NCI-H146 (cell line): Measurements from ENCODE around the gene PRELID3B.
A peak's percentile ranks its signal among the peaks of the same experiment; 100 is the strongest.

Experiments
- DNase-seq: peaks from one replicate; lab custom pipeline; 2025; lab: John Stamatoyannopoulos, UW

PRELID3B gene

DNA sequence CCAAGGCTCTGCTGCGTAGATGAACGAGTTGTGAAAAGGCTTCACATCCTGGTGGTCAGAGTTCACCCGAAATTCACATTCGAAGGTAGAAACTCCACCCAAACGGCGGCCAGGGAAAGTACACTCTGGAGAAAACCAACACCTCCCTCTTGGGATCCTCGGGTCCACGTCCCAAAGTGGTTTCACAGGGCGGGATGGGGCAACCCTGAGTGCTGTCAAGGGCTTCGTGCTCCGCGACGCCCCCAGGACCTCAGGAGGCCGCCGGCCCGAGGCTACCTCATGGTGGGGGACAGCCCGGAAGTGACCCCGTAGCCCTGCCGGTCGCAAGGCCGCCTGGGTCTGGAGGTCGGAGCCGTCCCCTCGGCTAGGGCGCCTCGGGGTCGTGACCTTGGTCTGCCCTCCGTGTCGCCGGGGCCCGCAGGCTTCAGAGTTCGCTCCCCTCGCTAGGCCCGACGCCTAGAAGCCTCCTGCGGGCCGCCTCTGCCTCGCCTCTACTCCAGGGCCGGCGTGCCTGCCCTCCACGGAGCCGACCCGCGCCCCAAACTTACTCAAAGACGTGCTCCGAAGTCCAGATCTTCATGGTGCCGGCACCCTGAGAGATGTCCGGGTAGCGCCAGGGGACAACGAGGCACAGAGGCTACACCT, at the start of gene PRELID3B:
PRELID3B (minus strand) TSS at position 636 of the 645 bp plus-strand sequence; CDS start at position 580, 56 bp downstream.
- DNase-seq: peak; percentile 49

DNA sequence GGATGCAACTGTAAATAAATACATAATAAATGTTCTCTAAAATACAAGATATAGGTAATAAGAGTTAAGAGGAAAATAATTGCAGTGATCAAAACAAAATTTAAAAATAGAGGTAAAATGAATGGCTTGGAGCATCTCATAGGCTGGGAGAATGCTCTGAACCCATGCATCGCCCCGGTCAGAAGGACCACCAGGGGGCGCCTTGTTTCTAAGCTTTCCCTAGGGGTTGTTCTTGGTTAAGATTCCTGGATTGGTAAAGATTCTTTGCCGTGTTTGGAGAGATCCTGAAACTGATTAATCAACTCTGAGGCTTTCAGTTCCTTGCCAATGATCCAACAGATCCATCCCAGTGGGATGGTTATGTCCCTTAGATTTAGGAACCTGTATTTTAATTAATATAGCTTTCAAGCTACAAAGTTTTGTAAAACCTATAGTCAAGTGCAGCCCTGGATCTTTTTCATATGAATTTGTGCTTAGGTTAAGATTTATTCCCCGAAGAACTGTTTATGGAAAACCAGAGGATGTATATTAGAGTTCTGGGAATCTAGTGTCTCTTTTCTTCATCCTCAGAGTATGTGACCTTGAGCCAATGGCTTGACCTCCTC, 45.3 kb upstream of the PRELID3B start:
- DNase-seq: peak; percentile 68

DNA sequence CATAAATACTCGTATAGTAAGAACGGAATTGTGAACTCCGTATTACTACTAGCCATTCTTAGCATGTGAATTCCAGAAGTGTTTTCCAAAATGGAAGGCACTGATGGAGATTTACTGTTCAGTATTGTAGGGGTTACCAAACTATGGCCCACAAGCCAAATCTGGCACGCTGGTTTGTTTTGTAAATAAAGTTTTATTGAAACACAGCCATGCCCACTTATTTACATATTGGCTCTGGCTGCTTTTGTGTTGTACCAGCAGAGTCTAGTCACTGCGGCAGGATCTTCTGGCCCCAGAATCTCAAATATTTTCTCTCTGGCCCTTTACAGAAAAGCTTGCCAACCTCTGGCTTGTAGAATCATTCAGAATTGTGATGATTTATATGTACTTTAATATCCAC, 44.3 kb upstream of the PRELID3B start:
- no peak for DNase-seq

DNA sequence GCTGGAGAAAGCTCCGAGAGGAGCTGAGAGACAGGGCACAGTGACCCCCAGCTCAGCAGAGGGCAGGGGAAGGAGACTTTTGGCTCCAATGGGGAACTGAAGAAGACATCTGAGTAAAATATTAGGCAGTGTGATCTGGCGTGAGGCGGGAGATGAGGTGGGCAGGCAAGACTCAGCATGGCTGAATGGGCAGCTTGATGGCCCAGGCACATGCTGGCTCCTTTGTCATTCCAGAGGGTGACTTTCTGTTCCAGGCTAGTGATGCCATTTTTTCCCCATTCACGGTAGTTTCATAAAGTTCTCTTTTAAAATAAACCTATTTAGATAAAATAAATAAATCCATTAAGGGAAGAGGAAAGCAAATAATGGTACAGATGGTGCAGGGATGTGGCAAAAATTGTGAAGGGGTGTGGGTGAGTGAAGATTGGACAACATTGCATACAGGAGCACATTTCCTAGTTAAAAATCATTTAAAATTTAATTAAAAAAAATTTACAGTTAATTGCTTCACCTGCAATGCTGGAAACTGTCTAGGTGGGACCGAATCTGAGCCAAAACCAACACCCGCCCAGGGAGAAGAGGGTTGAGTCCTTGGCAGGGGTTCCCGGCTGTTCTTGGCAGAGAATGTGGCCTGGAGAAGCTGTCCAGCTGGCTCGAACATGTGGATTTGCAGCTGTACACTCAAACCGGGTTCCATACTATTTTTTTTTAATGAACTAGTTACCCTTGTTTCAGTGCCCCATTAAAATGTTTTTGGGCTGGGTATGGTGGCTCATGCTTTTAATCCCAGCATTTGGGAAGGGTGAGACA, 41.7 kb upstream of the PRELID3B start:
- no peak for DNase-seq

DNA sequence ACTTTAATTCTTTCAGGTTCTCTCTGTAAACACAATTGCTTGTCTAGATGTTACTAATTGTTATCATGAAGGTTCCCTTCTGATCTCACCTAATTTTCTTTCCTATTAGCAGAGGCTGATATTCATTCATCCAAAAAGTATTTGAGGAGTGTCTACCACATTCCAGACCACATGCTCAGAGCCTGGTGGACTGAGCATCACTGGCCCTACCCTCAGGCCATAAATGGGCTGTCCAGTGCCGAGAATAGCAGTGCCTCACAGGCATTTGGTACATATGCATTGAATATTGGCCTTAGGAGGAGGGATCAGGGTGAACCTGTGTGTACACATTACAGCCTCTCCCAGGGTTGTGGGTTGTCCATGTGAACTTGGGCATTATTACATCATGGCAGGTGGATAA, 40.4 kb upstream of the PRELID3B start:
- DNase-seq: no peak

DNA sequence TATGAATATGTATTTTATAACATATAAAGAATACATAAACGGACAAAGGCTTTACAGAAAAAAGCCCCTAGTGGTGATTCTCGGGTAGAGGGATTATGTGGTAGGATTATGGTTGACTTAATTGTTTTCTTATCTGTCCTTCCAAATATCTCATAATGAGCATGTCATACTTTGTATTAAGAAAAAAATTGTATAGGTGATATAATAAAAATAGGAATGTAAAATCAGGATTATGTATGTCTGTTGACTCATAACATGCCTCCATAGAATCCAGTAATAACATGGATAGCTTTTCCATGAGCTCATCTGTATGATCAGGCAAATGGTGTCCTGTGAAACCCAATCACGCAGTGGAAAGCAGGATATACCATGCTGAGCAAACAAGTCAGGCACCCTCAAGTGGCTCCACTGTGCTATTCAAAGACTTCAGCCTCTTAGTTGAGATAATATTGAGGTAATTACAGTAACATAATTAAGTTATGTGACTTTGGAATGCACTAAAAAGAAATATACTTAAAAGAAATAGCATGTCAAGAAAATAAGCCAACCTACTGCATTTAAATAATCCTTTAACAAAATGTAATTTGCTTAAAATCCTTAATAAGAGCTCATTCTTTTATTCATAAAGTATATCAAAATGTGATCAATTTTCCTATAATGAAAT, 39.6 kb upstream of the PRELID3B start:
- DNase-seq: peak; percentile 52

DNA sequence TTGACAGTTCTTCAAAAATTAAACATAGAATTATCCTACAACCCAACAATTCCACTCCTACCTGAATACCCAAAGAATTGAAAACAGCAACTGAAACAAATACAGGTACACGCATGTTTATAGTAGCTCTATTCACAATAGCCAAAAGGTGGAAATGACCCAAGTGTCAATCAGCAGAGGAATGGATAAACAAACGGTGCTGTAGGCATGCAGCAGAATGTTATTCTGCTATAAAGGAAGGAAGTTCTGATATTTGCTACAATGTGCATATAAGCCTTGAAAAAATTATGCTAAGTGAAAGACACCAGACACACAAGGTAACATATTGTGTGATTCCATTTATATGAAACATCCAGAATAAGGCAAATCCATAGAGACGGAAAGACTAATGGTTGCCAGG, 38.5 kb upstream of the PRELID3B start:
- no peak for DNase-seq

DNA sequence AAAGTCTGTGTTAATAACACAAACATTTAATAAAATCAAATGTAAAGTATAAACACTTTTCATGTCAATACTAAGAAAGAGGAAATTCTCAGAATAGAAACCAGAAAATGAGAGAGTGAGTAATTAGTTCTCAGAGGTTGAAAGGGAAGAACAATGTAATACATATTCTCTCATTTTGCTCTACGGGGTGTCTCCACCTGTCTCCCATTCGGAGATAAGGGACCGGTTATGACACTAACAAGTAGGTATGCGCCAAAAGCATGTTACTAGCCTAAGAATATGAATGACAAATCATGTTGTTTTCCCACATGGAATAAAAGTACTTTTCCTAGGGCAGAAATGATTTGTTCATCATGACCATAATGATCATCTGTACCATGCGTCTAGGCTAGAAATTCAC, 35.6 kb upstream of the PRELID3B start:
- peak; percentile 84 for DNase-seq

DNA sequence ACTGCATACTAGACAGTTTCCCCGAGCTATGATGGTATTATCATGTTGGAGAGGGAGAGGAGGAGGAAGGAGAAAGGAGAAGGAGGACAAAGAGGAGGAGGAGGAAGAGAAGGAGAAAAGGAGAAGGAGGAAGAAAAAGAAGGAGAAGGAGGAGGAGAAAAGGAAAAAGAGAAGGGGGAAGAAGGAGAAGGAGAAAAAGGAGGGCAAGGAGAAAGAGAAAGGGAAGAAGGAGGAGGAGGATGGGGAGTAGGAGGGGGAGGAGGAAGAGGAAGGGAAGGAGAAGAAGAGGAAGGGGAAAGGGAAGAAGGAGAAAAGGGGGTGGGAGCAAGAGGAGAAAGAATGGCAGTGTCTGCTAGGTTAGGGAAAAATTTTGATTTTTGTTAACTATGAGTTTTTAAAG, 35.1 kb upstream of the PRELID3B start:
- no peak for DNase-seq

DNA sequence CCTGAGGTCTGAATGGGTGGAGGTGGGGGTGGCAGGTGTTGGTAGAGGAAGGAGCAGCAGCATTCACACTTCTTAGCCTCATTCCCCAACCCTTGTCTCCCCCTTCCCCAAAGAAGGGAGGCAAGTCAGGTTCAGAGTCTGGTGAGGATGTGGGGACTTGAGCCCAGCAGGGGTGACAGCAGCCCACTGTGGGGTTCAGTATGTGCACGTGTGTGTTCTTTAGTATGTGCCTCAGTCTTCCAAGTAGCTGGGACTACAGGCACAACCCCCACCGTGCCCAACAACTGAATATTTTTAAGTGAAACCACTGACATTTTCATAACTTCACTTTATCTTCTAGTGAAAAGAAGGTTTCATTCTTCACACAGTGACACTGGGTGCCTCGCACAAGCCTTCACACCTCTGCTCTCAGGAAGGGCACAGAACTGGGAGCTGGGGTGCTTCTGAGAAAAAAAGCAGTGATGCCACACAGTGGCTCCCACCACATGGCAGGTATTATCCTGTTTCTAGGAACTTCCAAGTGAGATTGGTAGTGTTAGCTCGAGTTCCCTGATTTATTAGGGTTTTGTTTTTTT, 33.4 kb upstream of the PRELID3B start:
- no peak for DNase-seq

DNA sequence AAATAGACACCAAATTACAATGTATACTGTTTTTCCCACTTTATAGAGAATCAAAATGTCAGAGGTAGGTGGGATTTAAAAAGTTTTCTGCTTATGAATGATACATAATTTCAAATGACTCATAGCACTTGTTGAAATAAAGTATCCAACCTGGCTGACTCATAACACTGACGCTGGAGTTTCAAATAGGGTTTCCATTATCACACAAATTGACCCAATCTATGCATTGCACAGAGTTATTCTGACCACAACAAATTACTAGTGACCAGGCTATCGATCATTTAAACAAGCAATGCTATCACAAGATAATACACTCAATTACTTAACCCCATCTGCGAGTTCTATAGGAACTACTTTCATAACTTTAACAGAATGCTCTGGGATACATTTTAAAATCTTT, 31.9 kb upstream of the PRELID3B start:
- DNase-seq: no peak

DNA sequence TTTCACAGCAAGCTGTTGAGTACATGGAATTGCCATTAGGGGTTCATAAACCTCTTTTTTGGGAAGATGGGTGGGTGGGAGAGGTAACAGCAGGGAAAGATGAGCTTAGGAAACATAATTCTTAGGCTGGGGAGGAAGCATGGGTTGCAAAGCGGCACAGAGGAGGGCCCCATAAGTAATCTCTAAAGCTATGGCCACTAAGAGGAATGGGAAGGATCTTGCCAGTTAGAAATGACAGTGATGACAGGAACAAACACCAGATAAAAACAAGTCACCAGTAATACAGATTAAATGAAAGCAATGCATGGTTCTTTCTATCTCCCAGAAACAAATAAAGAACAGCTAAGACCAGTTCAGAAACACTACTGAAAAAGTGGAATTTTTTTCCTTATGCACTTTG, 31.0 kb upstream of the PRELID3B start:
- DNase-seq: no peak

DNA sequence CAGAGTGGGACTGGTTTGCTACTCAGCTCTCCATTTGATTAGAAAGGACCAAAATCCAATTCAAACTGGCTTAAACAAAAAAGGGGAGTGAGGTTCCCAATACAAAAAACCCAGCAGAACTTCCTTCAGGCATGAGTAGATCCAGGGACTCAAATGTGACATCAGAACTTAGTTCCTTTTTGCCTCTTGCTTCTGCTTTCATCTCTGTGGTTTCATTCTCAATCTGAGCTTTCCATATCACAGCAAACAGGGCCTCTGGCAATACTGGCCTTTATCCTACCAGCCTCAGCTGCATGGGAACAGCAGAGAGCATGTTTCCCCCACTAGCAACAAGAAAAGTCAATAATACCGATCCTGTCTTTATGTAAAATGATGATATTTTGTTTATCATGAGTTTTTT, 28.6 kb upstream of the PRELID3B start:
- no peak for DNase-seq

DNA sequence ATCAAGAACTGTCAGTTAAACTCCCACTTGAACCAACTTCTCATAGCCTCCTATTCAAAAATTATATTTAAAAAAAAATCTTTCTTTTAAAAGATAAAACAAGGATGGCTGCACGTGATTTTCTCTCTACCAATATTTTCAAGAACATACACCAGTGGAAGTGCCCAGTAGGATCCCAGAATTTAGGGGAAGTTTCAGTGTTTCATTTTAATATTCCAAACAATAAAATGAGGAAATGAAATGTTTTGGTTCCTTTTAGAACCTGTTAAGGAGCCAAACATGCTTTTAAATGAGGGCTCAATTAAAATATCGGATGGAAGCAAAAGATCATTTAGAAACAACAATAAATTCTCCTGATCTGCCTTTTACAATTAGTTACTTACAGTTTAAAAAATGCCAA, 26.4 kb upstream of the PRELID3B start:
- DNase-seq: no peak

DNA sequence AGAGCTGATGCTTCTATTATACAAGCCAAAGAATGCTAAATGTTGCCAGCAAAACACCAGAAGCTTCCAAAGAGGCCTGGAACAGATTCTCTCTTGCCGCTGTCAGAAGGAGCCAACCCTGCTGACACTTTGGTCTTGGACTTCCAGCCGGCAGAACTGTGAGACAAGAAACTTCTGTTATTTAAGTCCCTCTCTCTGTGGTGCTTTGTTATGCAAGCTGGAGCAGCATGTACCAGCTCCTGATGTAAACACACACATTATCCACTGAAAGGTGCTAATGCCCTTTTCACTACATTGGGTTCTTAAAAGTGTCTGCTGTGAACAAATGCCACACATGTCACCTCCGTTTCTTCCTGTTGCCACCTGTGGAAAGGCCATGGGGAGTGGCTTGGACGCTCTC, 25.9 kb upstream of the PRELID3B start:
- DNase-seq: no peak

DNA sequence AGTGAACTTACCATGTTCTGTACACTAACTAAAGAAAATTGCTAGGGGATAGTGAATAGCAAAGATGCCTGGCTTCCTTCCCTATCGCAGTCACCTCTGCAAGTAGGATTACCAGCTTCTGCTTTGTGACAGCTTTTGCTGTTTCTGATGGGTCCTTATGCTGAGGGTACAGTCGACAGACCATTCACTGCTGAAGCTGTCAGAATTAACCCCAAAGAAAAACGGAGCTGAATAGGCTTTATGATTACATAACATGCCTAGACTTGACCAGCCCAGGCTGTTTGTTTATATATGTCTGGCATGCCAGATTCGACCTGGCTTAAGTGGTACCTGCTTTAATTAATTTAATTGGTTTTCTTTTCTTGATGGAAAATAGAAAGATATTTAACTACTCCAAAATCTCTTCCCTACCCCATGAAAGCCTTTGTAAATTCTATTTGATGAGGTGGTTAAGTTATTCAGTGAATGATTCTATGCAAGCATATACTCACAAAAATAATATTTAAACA, 21.7 kb upstream of the PRELID3B start:
- DNase-seq: peak; percentile 89

DNA sequence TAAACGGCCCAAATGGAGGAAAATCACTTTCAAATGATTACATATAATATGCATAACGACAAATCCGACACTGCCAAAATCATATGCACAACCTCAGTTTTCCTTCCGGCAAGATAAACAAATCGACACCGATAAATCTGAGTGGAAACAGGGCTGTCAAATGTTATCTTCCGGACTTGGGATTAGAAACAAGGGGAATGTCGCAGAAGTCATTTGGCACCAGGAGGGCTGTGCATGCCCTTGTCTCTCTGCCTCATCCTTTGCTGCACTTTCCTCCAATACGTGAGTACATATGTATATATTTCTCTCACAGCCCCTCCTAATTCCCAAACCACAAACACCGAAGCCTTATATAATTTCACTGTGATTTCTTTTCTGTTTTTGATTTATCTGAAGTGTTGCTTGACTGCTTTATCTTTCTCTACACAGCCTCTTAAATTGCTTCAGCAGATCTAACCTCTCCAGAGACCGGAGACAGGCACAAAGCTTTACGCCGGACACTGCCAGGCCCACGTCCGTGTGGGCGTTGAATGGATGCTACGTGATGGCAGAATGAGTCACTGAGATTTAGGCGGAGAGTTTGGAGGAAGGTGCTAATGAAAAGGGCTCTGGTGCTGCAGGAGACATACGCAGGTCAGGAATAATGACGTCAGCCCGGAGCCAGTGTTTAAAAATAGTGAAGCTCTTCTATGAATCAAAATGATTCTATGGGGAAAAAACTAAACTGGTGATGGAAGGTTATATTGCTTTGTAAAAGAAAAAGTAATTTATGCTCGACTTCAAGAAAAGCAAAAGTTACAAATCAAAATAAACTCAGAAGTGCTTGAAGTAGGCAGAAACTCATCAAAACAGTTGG, 21.0 kb upstream of the PRELID3B start:
- DNase-seq: peak; percentile 76

DNA sequence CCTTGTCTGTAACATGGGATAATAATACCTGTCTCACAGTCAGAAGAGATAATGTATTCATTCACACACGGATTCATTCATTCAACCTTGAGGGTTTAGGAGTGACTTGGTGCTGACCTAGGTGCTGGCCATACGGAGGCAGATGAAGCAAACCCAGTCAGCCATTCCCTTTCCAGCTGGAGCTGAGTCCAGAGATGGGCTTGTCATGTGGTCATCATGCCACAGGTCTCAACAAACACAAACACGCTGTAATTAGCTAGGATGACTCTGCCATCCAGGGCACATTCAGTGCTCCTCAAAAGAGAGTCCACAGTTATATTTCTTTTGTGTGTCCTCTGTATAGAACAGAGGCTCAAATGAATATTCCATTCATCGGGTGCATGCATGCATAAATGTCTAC, 19.5 kb upstream of the PRELID3B start:
- DNase-seq: peak; percentile 85

DNA sequence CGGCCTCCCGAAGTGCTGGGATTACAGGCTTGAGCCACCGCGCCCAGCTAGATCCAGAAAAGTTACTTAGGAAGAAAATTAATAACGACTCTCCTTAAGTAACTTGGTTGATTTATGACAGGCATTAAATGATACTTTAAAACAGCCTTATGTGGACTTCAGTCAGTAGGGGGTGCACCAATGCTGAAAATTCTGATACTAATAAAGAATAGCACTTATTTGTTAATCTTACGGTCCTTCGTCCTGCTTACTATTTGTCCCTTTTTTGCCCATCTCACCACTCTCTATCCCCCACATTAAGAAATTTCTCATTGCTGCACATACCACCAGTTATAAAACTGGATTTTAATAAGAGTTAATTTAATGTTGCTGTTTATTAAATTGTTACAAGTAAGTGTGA, 12.7 kb upstream of the PRELID3B start:
- peak; percentile 8 for DNase-seq

DNA sequence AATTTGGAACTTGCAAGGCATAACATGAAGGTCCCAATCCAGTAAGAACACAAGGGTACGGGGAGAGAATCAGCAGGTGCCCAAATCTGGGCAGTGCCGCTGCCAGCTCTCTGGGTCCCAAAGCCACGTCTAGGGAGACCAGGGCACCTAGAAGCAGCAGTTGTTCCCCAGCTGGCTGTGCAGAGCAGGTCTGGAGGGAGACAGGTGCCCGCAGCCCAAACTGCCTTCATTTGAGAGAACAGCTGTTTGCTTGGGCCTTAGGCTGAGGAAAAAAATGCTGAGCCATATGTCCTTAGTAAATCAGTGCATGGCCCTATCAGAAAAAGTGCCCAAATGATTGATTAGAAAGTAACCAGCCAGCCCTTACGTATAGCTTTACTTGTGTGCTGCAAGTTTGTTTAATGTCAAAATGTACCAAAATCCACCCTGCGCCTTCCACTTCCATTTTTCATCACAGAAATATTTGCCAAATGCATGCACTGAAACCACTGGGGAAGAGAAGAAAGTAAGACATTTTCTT, 9.1 kb upstream of the PRELID3B start:
- DNase-seq: peak; percentile 3

DNA sequence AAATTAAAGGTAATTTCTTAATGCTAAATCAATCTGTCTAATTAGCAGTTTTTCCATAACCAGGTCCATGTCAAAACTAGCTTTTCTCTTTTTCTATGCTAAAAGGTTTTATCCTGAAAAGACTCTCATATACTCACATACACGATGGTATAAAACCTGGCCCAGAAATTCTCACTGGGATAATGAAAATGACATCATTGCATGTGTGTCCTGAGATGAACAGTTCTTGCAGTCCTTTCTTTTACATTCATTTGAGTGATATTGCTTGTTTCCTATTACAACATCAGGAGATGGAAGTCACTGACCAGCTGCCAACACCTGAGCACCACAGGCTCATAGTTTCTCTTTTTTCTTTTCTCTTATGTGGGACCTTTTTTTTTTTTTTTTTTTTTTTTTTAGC, 7.9 kb upstream of the PRELID3B start:
- no peak for DNase-seq
